Thyroid gland (tissue), 4 donors: ENCODE data around the gene PLXND1.

Experiments
- POLR2A ChIP-seq, 2 donors: fragments of 450-650 bp; IDR thresholded peaks; one replicate each; pipeline ENCODE4 v1.6.1; 2017; ENCODE audit warnings: antibody characterized with exemption in 2 of 2, mild to moderate bottlenecking in 2 of 2, moderate library complexity in 1 of 2
- TF ChIP-seq, protein P1 (sequence below), 6 experiments: fragments of 200-600 bp in 3 of 6; fragments of 450-650 bp in 3 of 6; sonication (generic) in 3 of 6; IDR thresholded peaks; one replicate each; pipeline ENCODE4 v1.5.1; 2016 to 2019; ENCODE audit warnings: antibody characterized with exemption in 6 of 6, mild to moderate bottlenecking in 2 of 6, inconsistent platforms in 1 of 6, moderate library complexity in 1 of 6

DNA sequence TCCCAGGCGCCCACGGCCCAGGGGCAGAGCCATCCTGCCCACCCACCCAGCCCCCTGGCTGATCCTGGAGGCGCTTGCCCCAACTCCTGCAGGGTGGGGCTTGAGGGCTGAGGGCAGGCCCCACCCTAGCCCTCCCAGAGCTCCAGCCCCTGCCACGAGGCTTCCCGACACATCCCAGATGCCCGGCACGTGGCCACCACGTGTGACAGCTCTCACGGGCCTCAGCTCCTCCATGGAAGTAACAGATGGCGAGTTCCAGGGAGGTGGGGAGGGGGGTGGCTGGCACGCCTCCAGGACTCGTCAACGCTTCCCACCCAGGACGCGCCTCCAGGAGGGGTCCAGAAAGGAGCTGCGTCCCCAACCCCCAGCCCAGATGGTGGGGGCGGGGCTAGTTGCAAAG, 29.1 kb downstream of the PLXND1 start:
- no peak for TF ChIP-seq POLR2A (IDR thresholded peaks at IDR 0.05)
- TF ChIP-seq, protein P1, sequence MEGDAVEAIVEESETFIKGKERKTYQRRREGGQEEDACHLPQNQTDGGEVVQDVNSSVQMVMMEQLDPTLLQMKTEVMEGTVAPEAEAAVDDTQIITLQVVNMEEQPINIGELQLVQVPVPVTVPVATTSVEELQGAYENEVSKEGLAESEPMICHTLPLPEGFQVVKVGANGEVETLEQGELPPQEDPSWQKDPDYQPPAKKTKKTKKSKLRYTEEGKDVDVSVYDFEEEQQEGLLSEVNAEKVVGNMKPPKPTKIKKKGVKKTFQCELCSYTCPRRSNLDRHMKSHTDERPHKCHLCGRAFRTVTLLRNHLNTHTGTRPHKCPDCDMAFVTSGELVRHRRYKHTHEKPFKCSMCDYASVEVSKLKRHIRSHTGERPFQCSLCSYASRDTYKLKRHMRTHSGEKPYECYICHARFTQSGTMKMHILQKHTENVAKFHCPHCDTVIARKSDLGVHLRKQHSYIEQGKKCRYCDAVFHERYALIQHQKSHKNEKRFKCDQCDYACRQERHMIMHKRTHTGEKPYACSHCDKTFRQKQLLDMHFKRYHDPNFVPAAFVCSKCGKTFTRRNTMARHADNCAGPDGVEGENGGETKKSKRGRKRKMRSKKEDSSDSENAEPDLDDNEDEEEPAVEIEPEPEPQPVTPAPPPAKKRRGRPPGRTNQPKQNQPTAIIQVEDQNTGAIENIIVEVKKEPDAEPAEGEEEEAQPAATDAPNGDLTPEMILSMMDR (IDR thresholded peaks at IDR 0.05): no peak
